GM21825 (cell line): Measurements from ENCODE around the gene VPS33B.
A peak's percentile ranks its signal among the peaks of the same experiment; 100 is the strongest.
"Not testable (repeated sequence)": the region's sequence is repeated elsewhere in the genome, so short reads cannot be mapped to it uniquely, and the experiment has no call there.

ENCODE experiments used
- ATAC-seq: cut with Tn5 transposase; IDR thresholded peaks from one replicate; pipeline ENCODE4 v1.9.1; 2021; ENCODE audit warnings: mild to moderate bottlenecking, moderate library complexity; ENCODE audit not compliant: unreplicated experiment

VPS33B gene

DNA sequence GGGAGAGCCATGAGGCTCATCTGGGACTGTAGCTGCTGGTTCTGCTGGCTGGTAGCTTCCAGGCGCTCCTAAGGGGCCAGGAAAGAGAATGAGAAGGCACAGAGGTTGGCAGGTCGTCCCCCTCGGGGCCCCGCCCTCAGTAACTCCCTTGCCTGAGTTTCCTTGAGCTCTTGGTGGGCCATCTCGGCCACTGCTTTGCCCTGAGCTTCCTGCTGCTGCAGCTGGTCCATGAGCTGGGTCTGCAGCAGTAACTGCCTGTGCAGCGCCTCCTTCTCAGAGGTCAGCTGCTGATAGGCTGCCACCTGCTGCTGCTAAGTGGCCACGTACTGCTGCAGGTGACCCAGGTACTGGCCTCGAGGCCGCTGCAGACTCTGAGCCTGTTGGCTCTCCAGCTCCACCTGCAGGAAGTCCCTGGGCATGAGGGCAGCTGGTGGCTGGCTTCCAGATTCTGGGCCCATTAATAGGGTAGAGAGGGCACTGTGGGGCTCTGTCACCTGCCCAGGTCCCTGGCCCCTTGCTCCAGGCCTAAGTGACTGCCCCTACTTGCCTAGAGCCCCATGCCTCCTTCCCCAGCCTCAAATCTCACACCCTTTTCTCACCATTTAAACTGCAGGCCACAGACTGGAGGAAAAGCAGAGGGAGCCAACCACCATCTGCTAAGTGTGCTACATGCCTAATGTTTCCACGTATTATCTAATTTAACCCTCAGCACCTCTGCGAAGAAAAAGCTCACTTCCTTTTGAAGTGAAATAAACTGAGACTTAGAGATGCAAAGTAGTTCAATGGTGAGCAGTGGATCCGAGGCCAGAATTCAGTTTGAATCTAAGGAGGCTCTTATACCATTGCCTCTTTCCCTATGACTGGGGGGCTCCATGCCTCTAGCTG lies 10.8 kb upstream of the VPS33B start:
- ATAC-seq, result no peak

GRCh38 chr15:91031796-91032195 lies 9.4 kb upstream of the VPS33B start:
- ATAC-seq, result no peak

- no peak for ATAC-seq
Measured at GRCh38 chr15:91027677-91028076, 5.3 kb upstream of the VPS33B start.

DNA sequence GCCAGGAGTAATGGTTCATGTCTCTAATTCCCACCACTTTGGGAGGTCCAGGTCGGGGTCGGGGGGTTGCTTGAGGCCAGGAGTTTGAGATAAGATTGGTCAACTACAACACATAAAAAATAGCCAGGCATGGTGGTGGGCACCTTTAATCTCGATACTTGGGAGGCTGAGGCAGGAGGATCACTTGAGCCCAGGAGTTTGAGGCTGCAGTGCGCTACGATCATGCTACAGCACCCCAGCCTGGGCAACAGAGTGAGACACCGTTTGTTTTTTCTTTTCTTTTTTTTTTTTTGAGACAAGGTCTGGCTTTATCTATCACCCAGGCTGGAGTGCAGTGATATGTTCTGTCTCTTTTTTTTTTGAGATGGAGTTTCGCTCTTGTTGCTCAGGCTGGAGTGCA lies 1.3 kb upstream of the VPS33B start:
- no peak for ATAC-seq

DNA sequence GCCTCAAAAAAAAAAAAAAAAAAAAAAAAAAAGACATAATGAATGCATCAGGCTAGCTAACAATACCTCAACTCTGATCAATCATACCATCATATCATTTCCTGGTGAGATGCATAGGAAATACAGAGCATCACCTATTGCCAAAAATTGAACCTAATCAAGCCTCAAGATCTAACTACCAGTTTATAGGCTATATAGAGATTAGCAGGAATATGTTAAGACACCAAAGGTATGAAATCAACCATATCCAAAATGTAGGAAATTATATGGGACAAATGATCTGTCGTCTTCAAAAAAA lies 387 bp upstream of the VPS33B start:
- ATAC-seq, result no peak

GRCh38 chr15:91021516-91022074 lies 799 bp downstream of the VPS33B start:
- no peak for ATAC-seq

DNA sequence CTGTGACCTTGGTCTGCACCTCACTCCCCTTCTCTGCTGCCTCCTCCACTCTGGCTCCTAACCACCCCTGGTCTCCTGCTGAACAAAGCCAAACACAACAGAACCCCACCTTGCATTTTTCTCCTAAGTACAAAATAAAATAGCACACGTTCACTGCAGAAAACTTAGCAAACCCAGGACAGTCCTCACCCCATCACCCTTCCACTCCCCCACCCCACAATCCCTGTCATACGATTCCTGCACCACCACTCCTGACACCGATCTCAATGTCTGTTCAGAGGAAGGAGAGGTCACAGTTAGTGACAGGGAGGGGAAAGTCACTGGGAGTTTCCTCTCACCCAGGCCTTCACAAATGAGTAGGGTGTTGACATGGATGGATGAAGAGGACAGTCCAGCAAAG lies 4.2 kb downstream of the VPS33B start:
- ATAC-seq, result no peak

GRCh38 chr15:91017716-91018115 lies 4.7 kb downstream of the VPS33B start:
- ATAC-seq, result no peak

GRCh38 chr15:91013701-91014100 lies 8.7 kb downstream of the VPS33B start:
- ATAC-seq, result not testable (repeated sequence)

- ATAC-seq, result no peak
Measured at GRCh38 chr15:91007266-91007665, 15.1 kb downstream of the VPS33B start.

- no peak for ATAC-seq
Measured at GRCh38 chr15:91001209-91001608, 21.2 kb downstream of the VPS33B start.

DNA sequence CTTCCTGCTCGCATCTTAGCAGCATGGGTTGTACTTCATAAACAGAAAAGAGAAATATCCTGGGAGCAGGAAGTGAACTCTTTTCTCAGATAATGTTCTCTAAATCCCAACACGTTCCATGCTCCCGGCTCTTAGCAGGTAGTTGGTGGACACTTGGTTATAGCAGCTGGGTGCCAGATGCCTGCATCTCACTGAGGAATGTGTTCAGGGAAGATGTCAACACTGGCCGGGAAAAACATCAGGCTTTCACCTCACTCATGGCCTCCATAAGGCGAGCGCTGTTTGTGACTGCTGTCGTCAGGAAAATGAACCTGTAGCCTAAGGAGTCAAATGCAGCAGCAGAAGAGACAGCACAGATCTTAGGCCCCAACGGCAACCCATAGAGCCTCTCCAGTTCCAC lies 23.7 kb downstream of the VPS33B start:
- ATAC-seq, result no peak

- ATAC-seq, result peak; percentile 92
Measured at GRCh38 chr15:90994417-90995311, 27.7 kb downstream of the VPS33B start, which contains the start of gene PRC1. Gene PRC1, minus strand, starts transcription at chr15:90994535. Its CDS starts 118 bp downstream, at chr15:90994417.

- ATAC-seq, result peak; percentile 16
Measured at GRCh38 chr15:90994059-90994416, 28.4 kb downstream of the VPS33B start.

DNA sequence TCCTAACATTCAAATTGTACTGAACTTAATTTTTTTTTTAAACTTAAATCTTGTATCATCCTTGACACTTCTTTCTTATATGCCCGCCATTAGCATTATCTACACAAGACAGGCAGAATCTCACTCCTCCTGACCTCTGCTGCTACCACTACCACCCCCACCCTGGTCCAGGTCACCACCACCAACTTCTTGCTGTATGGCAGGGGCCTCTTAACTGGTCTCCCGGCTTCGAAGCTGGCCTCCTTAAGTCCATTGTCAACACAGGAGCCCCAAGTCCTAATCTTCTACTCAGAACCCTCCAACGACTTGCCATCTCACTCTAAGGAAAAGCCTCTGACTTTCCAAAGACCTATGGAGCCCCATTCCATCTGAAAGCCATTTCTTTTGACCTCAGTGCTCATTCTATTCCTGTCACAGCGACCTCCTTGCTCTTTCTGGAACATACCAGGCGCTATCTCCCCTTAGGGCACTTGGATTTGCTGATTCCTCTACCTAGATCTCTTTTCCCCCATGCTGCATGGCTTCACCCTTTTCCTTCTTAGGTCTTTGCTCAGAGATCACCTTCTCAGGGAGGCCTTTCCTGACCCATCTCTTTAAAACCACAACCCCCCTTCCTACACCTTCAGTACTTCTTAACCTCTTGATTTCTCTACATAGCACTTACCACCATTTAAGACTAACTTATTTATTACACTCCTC lies 30.7 kb downstream of the VPS33B start:
- no peak for ATAC-seq

GRCh38 chr15:90990446-90990845 lies 31.9 kb downstream of the VPS33B start:
- no peak for ATAC-seq

DNA sequence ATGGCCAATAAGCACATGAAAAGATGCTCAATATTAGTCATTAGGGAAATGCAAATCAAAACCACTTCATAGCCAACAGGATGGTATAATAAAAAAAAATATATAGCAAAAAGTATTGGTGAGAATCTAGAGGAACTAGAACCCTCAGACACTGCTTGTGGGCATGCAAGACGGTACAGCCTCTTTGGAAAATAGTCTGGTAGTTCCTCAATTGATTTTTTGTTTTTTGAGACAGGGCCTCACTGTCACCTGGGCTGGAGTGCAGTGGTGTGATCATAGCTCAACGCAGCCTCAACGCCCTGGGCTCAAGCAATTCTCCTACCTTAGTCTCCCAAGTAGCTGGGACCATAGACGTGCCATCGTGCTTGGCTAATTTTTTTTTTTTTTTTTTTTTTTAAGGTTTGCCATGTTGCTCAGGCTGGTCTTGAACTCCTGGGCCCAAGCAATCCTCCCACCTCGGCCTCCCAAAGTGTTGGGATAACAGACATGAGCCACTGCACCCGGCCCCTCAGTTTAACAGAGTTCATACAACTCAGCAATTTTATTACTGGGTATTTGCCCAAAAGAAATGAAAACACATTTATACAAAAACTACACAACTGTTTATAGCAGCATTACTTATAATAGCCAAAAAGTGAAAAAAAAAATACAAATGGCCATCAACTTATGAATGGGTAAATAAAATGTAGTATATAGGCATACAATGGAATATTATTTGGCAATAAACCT lies 33.2 kb downstream of the VPS33B start:
- ATAC-seq, result no peak

- no peak for ATAC-seq
Measured at GRCh38 chr15:90988296-90988695, 34.1 kb downstream of the VPS33B start.

DNA sequence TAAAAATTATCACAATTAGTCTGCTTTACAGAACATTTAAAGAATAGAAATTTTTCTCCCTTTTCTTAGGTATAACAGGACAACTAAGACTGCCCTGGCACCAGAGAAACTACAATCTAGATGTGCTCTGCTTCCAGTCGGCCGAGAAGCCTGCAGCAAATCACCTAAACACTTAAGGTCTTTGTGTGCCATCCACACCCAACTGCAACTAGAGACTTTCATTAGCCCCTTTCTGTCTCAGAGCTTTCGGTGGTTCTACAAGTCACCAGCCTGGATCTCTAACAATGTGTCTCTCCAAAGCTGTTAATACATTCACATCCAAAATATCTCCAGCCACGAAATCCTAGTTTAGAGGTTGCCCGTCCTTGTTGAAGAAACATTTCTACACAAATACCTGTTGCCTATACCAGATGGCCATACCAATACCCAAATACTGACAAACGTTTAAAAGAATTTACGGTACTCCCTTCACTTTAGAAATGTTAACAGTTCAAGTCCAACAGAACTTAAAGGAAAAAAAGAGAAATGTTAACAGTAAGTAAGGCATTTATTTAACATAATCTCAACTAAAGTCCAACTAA lies 34.7 kb downstream of the VPS33B start:
- ATAC-seq, result no peak
